ENCODE measurements around the gene GANAB. TPM values are rescaled to one million over a fixed set of nuclear protein-coding genes. Genes with fewer than 3 reads are reported as not detected.
"Not testable (repeated sequence)": the region's sequence is repeated elsewhere in the genome, so short reads cannot be mapped to it uniquely, and the experiment has no call there.

Gene GANAB
- total RNA-seq, 2 experiments from 2014 or later: 198 to 211 TPM

DNA sequence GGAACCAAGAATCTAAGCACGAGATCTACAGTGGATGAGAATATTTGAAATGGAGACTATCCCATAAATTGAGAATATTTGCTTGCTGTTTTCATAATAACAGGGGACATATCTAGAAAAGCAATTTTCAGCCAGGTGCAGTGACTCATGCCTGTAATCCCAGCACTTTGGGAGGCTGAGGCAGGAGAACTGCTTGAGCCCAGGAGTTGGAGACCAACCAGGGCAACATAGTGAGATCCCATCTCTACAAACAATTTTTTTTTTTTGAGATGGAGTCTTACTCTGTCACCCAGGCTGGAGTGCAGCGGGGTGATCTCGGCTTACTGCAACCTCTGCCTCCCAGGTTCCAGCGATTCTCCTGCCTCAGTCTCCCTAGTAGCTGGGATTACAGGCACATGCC is 64.7 kb downstream of the GANAB start:
- peaks cover 11% of the 10 kb centered on the region for H3K4me1 Mint-ChIP-seq
- not testable (repeated sequence) for H3K27ac Mint-ChIP-seq, DNase-seq, H3K27me3 Mint-ChIP-seq, H3K4me3 Mint-ChIP-seq, H3K9me3 Mint-ChIP-seq
- H3K36me3 Mint-ChIP-seq: peaks cover 14% of the 10 kb centered on the region

DNA sequence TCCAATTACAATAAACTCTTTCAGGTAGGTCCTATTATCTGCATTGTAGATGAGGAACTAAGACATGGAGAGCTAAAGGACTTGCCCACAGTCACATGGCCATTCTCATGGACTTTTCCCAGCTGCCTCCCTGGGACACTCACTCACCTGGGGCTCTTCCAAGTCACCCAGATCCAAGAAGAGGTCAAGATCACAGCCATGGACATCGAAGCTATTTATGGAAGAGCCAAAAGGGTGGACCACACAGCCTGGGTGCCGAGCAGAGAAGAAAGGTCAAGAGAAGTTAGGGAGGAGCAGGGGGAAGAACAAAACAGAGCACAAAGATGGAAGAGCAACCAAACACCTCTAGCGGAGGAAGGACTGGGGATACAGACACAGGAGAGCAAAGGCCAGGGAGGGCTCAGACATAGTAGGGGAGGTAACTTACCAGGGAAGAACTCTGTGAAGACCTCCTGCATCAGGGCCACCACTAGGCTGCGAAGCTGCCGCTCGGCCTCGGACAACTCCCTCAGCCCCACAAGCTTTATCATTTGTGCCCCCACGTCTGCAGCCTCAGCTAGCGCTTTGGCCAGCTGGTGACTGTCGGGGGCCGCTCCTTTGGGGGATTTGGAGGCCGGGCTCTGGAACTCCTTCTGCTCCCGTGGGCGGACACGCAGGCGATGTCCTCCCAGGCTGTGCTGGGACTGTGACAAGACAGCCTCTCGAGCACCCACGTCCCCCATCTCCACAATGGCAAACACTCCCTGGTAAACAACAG is 65.3 kb downstream of the GANAB start:
- no peak overlapping the region for H3K27ac Mint-ChIP-seq
- H3K9me3 Mint-ChIP-seq: no peaks in the 10 kb centered on the region
- H3K27me3 Mint-ChIP-seq: no peaks in the 10 kb centered on the region
- no peak overlapping the region for H3K4me3 Mint-ChIP-seq
- H3K36me3 Mint-ChIP-seq: peaks cover 14% of the 10 kb centered on the region
- DNase-seq: no peak
- H3K4me1 Mint-ChIP-seq: peaks cover 8% of the 10 kb centered on the region

DNA sequence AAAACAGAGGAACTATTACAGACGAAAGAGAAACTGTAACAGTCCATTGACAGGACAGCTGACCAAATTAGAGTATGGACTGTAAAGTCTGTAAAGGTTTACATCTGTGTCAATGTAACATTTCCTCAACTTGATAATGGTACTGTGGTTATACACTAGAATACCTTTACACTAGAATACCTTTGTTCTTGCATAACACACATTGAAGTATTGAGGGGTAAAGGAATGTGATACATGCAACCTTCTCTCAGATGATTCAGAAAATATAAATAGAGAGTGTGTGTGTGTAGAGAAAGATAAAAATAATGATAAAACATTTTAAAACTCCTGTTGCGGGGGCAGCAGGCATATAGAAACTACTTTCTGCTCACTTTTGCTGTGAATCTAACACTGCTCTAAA is 67.2 kb downstream of the GANAB start:
- Mint-ChIP-seq H3K27ac (no peak overlapping the region), H3K4me1 (peaks cover 15% of the 10 kb centered on the region), H3K36me3 (peaks cover 15% of the 10 kb centered on the region), H3K9me3 (no peaks in the 10 kb centered on the region), H3K4me3 (no peak overlapping the region), H3K27me3 (no peaks in the 10 kb centered on the region)
- DNase-seq: no peak

DNA sequence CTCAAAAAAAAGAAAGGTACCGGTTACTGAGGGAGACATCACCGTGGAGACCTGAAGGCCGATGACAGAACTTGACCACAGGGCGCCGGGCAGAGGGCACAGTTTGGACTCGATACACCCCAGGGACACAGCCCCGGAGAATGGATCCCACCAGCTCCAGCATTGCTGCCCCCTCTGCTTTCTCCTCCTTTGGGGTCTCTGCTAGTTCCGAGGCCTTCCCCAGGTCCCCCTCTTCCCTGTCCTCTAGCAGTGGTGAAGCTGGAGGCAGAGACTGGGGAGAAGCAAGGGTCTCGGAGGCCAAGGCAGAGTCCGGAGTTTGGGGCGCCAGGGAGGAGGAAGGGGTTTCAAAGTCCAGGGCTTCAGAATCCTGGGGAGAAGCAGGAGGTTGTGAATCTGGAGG is 67.9 kb downstream of the GANAB start:
- H3K4me3 Mint-ChIP-seq: no peak overlapping the region
- H3K4me1 Mint-ChIP-seq: peaks cover 12% of the 10 kb centered on the region
- peak overlapping the region; percentile 38 for H3K27ac Mint-ChIP-seq

DNA sequence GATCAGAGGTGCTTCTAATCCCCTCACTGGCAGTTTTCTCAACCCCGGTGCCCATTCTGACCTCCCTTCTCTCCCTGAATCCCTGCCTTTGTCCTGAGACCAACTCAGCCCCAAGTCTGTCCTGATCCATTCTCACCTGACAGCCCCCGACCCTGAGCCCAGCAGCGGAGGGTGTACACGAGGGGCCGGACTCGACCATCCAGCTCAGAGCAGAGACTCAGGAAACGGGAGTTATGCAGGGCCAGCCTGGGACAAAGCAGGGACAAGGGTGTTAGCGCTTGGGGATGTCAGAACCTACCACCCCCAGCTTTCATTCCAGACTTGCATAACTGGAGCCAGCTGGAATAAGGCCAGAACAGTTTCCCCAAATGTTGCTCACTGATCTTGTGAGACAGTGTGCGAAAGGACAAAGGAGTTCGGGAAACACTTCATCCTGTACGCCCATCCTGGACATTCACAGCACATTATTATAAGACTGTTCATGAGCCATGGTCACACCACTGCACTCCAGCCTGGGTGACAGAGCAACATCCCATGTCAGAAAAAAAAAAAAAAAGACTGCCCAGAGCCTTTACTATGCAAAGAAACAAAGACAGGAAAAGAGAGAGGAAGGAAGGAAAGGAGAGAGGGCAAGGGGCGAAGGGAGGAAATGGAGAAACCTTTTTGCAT is 69.2 kb downstream of the GANAB start:
- Mint-ChIP-seq H3K4me3 (no peak overlapping the region), H3K4me1 (peaks cover 15% of the 10 kb centered on the region), H3K27ac (no peak overlapping the region), H3K9me3 (no peaks in the 10 kb centered on the region), H3K27me3 (no peaks in the 10 kb centered on the region), H3K36me3 (peaks cover 34% of the 10 kb centered on the region)
- DNase-seq: no peak

More for the DNA sequence above, 67.9 kb downstream of the GANAB start:
- no peaks in the 10 kb centered on the region for H3K27me3 Mint-ChIP-seq
- DNase-seq: no peak
- H3K36me3 Mint-ChIP-seq: peaks cover 20% of the 10 kb centered on the region
- no peaks in the 10 kb centered on the region for H3K9me3 Mint-ChIP-seq

DNA sequence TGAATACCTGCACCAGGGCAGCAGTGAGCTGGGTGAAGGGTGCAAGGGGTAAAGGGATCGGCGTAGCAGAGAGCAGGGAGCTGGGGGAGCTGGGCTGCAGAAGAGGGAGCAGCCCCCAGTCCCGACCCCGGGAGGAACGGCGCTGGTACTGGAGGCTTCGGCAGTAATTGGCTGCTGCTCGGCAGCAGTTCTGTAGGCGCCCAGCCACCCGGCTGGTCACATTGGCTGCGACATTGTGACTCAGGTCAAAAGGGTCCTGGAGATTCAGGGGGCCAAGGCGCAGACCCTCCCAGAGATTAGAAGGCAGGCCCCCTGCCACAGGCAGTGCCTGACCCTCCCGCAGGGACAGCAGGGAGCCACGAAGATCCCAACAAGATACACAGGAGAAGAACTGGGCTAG is 70.6 kb downstream of the GANAB start:
- no peaks in the 10 kb centered on the region for H3K9me3 Mint-ChIP-seq
- H3K27me3 Mint-ChIP-seq: no peaks in the 10 kb centered on the region
- peaks cover 28% of the 10 kb centered on the region for H3K4me1 Mint-ChIP-seq
- peaks cover 44% of the 10 kb centered on the region for H3K36me3 Mint-ChIP-seq
- DNase-seq: no peak
- peak overlapping the region; percentile 89 for H3K4me3 Mint-ChIP-seq
- H3K27ac Mint-ChIP-seq: no peak overlapping the region

DNA sequence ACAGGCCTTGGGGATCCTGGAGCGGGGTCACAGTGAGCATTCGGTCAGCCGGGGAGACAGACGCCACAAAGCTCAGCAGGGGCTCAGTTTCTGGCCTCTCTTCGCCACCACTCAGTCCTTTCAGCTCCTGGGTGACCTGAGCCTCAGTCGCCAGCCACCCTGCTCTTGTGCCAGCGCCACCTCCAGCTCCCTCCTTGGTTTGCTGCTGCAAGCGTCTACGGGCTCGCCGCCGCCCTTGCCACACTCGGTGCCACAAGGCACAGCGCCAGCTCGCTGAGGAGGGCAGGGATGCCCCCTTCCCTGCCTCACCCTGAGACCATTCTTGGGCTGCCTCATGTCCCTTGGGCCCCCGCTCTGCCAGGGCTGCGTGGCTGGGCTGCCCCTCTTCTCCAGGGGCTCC is 71.3 kb downstream of the GANAB start:
- Mint-ChIP-seq H3K36me3 (peaks cover 48% of the 10 kb centered on the region), H3K9me3 (no peaks in the 10 kb centered on the region), H3K4me1 (peaks cover 33% of the 10 kb centered on the region), H3K27me3 (no peaks in the 10 kb centered on the region), H3K4me3 (peak overlapping the region; percentile 89), H3K27ac (peak overlapping the region; percentile 99)
- DNase-seq: no peak

Other genes with a start within 250 kb of the GANAB start
- not detected for gene SCGB1A1, start 227.6 kb downstream of the GANAB start, total RNA-seq
- gene AHNAK, start 99.8 kb downstream of the GANAB start, total RNA-seq: 10 to 100 TPM; 12.3 to 12.5 TPM
- 1,000 to 10,000 TPM; 1,924 to 1,929 TPM for gene EEF1G, start 72.7 kb downstream of the GANAB start, total RNA-seq
- 10 to 100 TPM; 29.1 to 32.2 TPM for gene TUT1, start 55.1 kb downstream of the GANAB start, total RNA-seq
- gene MTA2, start 44.7 kb downstream of the GANAB start, total RNA-seq: 100 to 1,000 TPM; 196 to 200 TPM
- 100 to 1,000 TPM; 112 to 121 TPM for gene EML3, start 33.8 kb downstream of the GANAB start, total RNA-seq
- 1 to 10 TPM; 2.0 to 2.8 TPM for gene ROM1, start 33.4 kb downstream of the GANAB start, total RNA-seq
- 10 to 100 TPM; 63.0 to 68.7 TPM for gene B3GAT3, start 24.6 kb downstream of the GANAB start, total RNA-seq
- 10 to 100 TPM; 41.2 TPM for gene INTS5, start 6.7 kb upstream of the GANAB start, total RNA-seq
- gene C11orf98, start 18.6 kb upstream of the GANAB start, total RNA-seq: 100 to 1,000 TPM; 147 to 159 TPM
- gene CSKMT, start 18.7 kb upstream of the GANAB start, total RNA-seq: 10 to 100 TPM; 28.7 to 39.7 TPM
- 1 to 10 TPM; 5.0 to 5.7 TPM for gene UQCC3, start 25.1 kb upstream of the GANAB start, total RNA-seq
- gene LBHD1, start 25.7 kb upstream of the GANAB start, total RNA-seq: 10 to 100 TPM; 22.6 to 26.0 TPM
- gene UBXN1, start 32.5 kb upstream of the GANAB start, total RNA-seq: 100 to 1,000 TPM; 123 to 124 TPM
- under 1 TPM; 0.16 to 0.21 TPM for gene LRRN4CL, start 42.9 kb upstream of the GANAB start, total RNA-seq
- 10 to 100 TPM; 22.7 to 23.7 TPM for gene BSCL2, start 60.8 kb upstream of the GANAB start, total RNA-seq
- not detected for gene GNG3, start 61.1 kb upstream of the GANAB start, total RNA-seq
- gene HNRNPUL2, start 80.8 kb upstream of the GANAB start, total RNA-seq: 10 to 100 TPM; 54.4 to 56.3 TPM
- 10 to 100 TPM; 29.3 to 33.4 TPM for gene TTC9C, start 81.9 kb upstream of the GANAB start, total RNA-seq
- 1 to 10 TPM; 4.8 to 6.3 TPM for gene ZBTB3, start 107.5 kb upstream of the GANAB start, total RNA-seq
- 100 to 1,000 TPM; 125 to 131 TPM for gene POLR2G, start 115.0 kb upstream of the GANAB start, total RNA-seq
- 10 to 100 TPM; 22.0 to 22.1 TPM for gene TAF6L, start 124.8 kb upstream of the GANAB start, total RNA-seq
- 10 to 100 TPM; 30.7 to 34.3 TPM for gene TMEM179B, start 140.8 kb upstream of the GANAB start, total RNA-seq
- gene TMEM223, start 145.4 kb upstream of the GANAB start, total RNA-seq: 1 to 10 TPM; 9.4 to 10.0 TPM
- 100 to 1,000 TPM; 107 to 111 TPM for gene NXF1, start 158.8 kb upstream of the GANAB start, total RNA-seq
- gene STX5, start 185.4 kb upstream of the GANAB start, total RNA-seq: 10 to 100 TPM; 19.5 to 20.4 TPM
- not detected for gene TEX54, start 186.2 kb upstream of the GANAB start, total RNA-seq
- gene WDR74, start 193.0 kb upstream of the GANAB start, total RNA-seq: 100 to 1,000 TPM; 139 to 141 TPM
- gene SLC3A2, start 234.3 kb upstream of the GANAB start, total RNA-seq: 100 to 1,000 TPM; 408 to 428 TPM

Data from activated naive CD8-positive, alpha-beta T cell treated with anti-CD3 and anti-CD28 coated beads for 36 hours (primary cell).